ENCODE data around the gene IGSF11. TPM values are rescaled to one million over a fixed set of nuclear protein-coding genes. Genes with fewer than 3 reads are reported as not detected.
A peak's percentile ranks its signal among the peaks of the same experiment; 100 is the strongest.

IGSF11 gene
- total and polyA plus RNA-seq, 2 of the 4 experiments (the other 2 are of a cell fraction), result 0.18 TPM; not detected in 1

DNA sequence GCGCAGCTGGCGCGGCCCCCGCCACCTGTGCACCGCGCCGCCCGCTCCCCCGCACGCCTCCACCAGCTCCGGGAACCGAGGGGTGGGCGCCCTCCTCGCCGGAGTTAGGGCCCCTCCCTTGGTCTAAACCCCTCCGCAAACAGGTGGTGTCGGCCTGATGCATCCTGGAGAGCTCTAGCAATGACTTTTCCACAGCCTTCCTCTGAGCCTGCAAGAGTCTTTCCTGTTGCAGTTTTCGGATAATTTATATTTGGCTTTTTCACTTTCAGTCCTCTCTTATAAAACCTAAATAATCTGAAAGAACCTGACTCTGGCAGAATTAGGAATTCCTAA lies 334 bp upstream of the IGSF11 start:
- peak overlapping the region; percentile 65; the same call in 1 of the 2 replicates for H3K4me3 ChIP-seq (ENCODE audit: insufficient read depth, low read depth, low read length)
- no peak overlapping the region for H4K8ac ChIP-seq (ENCODE audit: low read depth in 2 of 2, low read length in 2 of 2)
- no peak overlapping the region for H2BK5ac ChIP-seq (ENCODE audit: low read depth, low read length, poor library complexity, severe bottlenecking)
- H3K23ac ChIP-seq (ENCODE audit: low read depth, low read length), result no peak overlapping the region
- H3K56ac ChIP-seq (ENCODE audit: extremely low read depth, insufficient read depth, low read length), result no peak overlapping the region
- dilution Hi-C loops (cut with HindIII; ENCODE audit: low sequenced_read_pairs, unreplicated experiment) (no loop called here), in situ Hi-C loops (cut with MboI; ENCODE audit: low sequenced_read_pairs) (no loop called here), intact Hi-C loops (cut with micrococcal nuclease) (loop anchor here (2.0 to 10.0 kb wide), 2 partner anchors 152 to 210 kb away; partner anchors contain the start of gene B4GALT4)
- H2BK20ac ChIP-seq (ENCODE audit: low read depth, low read length), result no peak overlapping the region
- no peak overlapping the region for H3K9ac ChIP-seq (ENCODE audit: low read depth, low read length)
- no peaks in the 10 kb centered on the region for H3K9me1 ChIP-seq (ENCODE audit: insufficient read depth, low read length)
- H2AK5ac ChIP-seq (ENCODE audit: low read depth, low read length), result no peak overlapping the region
- no peak overlapping the region for H4K91ac ChIP-seq (ENCODE audit: insufficient read depth, low read depth, low read length)
- no peaks in the 10 kb centered on the region for H3K4me1 ChIP-seq (ENCODE audit: control insufficient read depth, insufficient read depth, low read length)
- ATAC-seq (ENCODE audit: low read depth), result no peak
- CTCF ChIA-PET, result interaction anchor here (0.7 to 2.3 kb wide), 10 partner anchors 8 to 158 kb away, joined by 3 to 29 read pairs (median 4); no protein-coding TSS in a partner anchor
- no peak overlapping the region for H2AK9ac ChIP-seq (replicated peaks; ENCODE audit: low read depth, low read length, poor library complexity)
- no peak overlapping the region for H4K5ac ChIP-seq (ENCODE audit: low read depth, low read length)
- POLR2A ChIA-PET (ENCODE audit: unreplicated experiment), result no interaction called here
- no peak overlapping the region for H3K4ac ChIP-seq (ENCODE audit: low read depth, low read length)
- no peak overlapping the region for H2BK15ac ChIP-seq (ENCODE audit: low read depth, low read length)
- H3K79me1 ChIP-seq (ENCODE audit: low read depth in 1 of 2, low read length in 2 of 2), result no peaks in the 10 kb centered on the region
- no peaks in the 10 kb centered on the region for H3K9me3 ChIP-seq (ENCODE audit: control insufficient read depth, insufficient read depth, low read length)
- WGBS, 2 experiments (ENCODE audit: extremely low coverage in 2 of 2, insufficient read length in 1 of 2), result 17% methylated on average over 1 of the region's 18 CpGs; no CpG with 5 or more reads in 1 of the 2 experiments
- no peak for DNase-seq
- no peaks in the 10 kb centered on the region for H4K20me1 ChIP-seq (ENCODE audit: insufficient read depth, low read length)
- H2AFZ ChIP-seq (replicated peaks; ENCODE audit: low read length, poor library complexity), result peak overlapping the region; percentile 82
- peak overlapping the region; percentile 74; the same call in 1 of the 2 replicates for H3K4me2 ChIP-seq (ENCODE audit: low read depth, low read length)
- peaks cover 17% of the 10 kb centered on the region for H3K27me3 ChIP-seq (ENCODE audit: control insufficient read depth, insufficient read depth, low read length)
- no TSS peak for BruUV-seq (replicated peaks)
- H3K36me3 ChIP-seq (ENCODE audit: control insufficient read depth, insufficient read depth, low read length), result no peaks in the 10 kb centered on the region
- no peak overlapping the region for H3K18ac ChIP-seq (ENCODE audit: low read depth, low read length)
- no peak overlapping the region for H3K27ac ChIP-seq (ENCODE audit: insufficient read depth, low read length)
- TF ChIP-seq, protein P1, sequence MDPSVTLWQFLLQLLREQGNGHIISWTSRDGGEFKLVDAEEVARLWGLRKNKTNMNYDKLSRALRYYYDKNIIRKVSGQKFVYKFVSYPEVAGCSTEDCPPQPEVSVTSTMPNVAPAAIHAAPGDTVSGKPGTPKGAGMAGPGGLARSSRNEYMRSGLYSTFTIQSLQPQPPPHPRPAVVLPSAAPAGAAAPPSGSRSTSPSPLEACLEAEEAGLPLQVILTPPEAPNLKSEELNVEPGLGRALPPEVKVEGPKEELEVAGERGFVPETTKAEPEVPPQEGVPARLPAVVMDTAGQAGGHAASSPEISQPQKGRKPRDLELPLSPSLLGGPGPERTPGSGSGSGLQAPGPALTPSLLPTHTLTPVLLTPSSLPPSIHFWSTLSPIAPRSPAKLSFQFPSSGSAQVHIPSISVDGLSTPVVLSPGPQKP (IDR thresholded peaks at IDR 0.05; ENCODE audit: borderline replicate concordance, low read depth, low read length), result no peak
- no peak overlapping the region for H2BK120ac ChIP-seq (ENCODE audit: low read depth, low read length)
- no peak overlapping the region for H3K14ac ChIP-seq (replicated peaks; ENCODE audit: low read depth, low read length)
